ENCODE data around the gene MKKS.

- TF ChIP-seq POLR2A (IDR thresholded peaks at IDR 0.05) = no peak
- TF ChIP-seq, protein P1, sequence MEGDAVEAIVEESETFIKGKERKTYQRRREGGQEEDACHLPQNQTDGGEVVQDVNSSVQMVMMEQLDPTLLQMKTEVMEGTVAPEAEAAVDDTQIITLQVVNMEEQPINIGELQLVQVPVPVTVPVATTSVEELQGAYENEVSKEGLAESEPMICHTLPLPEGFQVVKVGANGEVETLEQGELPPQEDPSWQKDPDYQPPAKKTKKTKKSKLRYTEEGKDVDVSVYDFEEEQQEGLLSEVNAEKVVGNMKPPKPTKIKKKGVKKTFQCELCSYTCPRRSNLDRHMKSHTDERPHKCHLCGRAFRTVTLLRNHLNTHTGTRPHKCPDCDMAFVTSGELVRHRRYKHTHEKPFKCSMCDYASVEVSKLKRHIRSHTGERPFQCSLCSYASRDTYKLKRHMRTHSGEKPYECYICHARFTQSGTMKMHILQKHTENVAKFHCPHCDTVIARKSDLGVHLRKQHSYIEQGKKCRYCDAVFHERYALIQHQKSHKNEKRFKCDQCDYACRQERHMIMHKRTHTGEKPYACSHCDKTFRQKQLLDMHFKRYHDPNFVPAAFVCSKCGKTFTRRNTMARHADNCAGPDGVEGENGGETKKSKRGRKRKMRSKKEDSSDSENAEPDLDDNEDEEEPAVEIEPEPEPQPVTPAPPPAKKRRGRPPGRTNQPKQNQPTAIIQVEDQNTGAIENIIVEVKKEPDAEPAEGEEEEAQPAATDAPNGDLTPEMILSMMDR (IDR thresholded peaks at IDR 0.05) = no peak
These were observed 22.3 kb downstream of the MKKS start for GRCh38 chr20:10411673-10412072.
